BLaER1 (cell line): Measurements from ENCODE around the gene IQGAP2.
"Not testable (repeated sequence)": the region's sequence is repeated elsewhere in the genome, so short reads cannot be mapped to it uniquely, and the experiment has no call there.

ENCODE experiments used
- H3K27ac ChIP-seq: shearing (Covaris generic); formaldehyde crosslinking; 2 replicates; pipeline ENCODE4 v1.8.1; 2022
- H3K27me3 ChIP-seq: shearing (Covaris generic); formaldehyde crosslinking; 2 replicates; pipeline ENCODE4 v1.8.1; 2022
- H3K36me3 ChIP-seq: shearing (Covaris generic); formaldehyde crosslinking; 2 replicates; pipeline ENCODE4 v1.8.1; 2022
- H3K4me1 ChIP-seq: shearing (Covaris generic); formaldehyde crosslinking; 2 replicates; pipeline ENCODE4 v1.8.1; 2022
- H3K4me2 ChIP-seq: shearing (Covaris generic); formaldehyde crosslinking; 2 replicates; pipeline ENCODE4 v1.8.1; 2022
- H3K4me3 ChIP-seq: shearing (Covaris generic); formaldehyde crosslinking; 2 replicates; pipeline ENCODE4 v1.8.1; 2022
- H3K9ac ChIP-seq: shearing (Covaris generic); formaldehyde crosslinking; 2 replicates; pipeline ENCODE4 v1.8.1; 2022
- H3K9me3 ChIP-seq: shearing (Covaris generic); formaldehyde crosslinking; 2 replicates; pipeline ENCODE4 v1.8.1; 2022
- H4K20me1 ChIP-seq: shearing (Covaris generic); formaldehyde crosslinking; 2 replicates; pipeline ENCODE4 v1.8.1; 2022
- Cebpa-rat ChIP-seq: shearing (Covaris generic); IDR thresholded peaks from 2 replicates; pipeline ENCODE4 v1.8.1; 2022

The IQGAP2 gene

DNA sequence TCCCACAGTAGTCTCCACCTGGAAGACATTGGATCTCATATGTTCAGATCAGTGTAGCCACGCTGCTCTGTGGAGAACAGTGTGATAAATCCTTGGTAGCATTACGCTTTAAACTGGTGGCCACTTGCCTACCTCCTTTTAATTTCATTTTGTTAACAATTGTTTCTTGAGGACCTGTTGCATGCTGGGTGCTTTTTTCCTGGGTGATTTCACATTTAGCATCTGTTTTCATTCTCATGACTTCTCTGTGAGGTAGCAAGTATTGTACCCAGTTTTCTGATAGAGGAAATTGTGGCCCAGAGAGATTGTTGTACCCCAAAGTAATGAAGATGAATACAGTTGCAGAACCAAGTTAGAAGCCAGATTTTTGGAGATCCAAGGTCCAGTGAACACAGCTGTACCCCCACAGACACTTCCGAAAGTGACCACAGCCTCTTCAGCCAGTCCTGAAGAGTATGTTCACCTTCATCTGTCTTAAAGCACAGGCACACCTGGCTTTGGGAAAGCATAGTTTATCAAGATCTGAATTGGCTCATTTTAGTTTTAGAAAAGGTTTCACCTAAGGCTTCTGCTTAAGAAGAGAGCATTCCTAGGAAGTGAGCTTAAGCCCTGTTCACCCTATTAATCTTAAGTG, 144.9 kb downstream of the IQGAP2 start:
- H3K27ac ChIP-seq, result peak overlapping the region; percentile 8
- no peak for TF ChIP-seq Cebpa-rat
- H3K4me1 ChIP-seq, result peaks cover 50% of the 10 kb centered on the region
- peak overlapping the region; percentile 58; the same call in 1 of the 2 replicates for H3K9ac ChIP-seq
- no peaks in the 10 kb centered on the region for H3K27me3 ChIP-seq
- H4K20me1 ChIP-seq, result peaks cover 10% of the 10 kb centered on the region; the same call in 1 of the 2 replicates
- peak overlapping the region; percentile 34; the same call in 1 of the 2 replicates for H3K4me3 ChIP-seq
- H3K4me2 ChIP-seq, result peak overlapping the region; percentile 77
- peaks cover 5% of the 10 kb centered on the region; the same call in 1 of the 2 replicates for H3K36me3 ChIP-seq
- peaks cover 27% of the 10 kb centered on the region for H3K9me3 ChIP-seq

DNA sequence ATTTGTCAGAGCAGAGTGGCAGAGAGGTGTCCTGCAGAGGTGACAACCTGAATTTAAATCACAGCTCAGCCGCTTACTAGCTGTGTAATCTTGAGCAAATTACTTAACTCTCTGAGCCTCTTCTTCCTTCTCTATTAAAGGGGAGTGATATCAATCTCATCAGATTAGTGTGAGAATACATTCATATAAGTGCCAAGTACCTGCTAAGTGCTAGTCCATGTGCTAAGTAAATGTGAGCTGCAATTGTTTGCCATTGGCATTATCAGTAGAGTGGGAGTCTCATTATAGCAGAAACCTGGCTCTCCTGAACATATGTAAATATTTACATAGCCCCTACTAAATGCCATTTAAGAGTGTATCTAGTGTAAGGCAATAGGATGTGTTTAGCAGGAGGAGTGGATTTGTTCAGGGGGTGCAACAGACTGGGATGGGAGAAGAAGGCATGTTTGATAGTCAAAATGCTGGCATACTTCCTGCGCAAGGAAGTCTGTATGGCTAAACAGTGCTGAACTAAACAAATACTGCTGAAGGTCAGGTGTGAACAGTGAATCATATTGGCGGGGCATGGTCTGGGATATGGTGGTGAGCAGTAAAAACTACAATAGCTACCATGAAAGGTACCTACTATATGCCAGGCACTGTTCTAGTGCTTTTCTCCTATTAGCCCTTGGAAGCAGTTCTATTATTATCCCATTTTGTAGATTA, 145.6 kb downstream of the IQGAP2 start:
- H3K9ac ChIP-seq, result no peak overlapping the region
- H3K4me3 ChIP-seq, result no peak overlapping the region
- TF ChIP-seq Cebpa-rat, result no peak
- no peaks in the 10 kb centered on the region for H3K27me3 ChIP-seq
- peak overlapping the region; percentile 77 for H3K4me2 ChIP-seq
- peaks cover 5% of the 10 kb centered on the region; the same call in 1 of the 2 replicates for H3K36me3 ChIP-seq
- H4K20me1 ChIP-seq, result peaks cover 10% of the 10 kb centered on the region; the same call in 1 of the 2 replicates
- peaks cover 43% of the 10 kb centered on the region for H3K4me1 ChIP-seq
- H3K27ac ChIP-seq, result peak overlapping the region; percentile 8; the same call in 1 of the 2 replicates
- H3K9me3 ChIP-seq, result peaks cover 27% of the 10 kb centered on the region

DNA sequence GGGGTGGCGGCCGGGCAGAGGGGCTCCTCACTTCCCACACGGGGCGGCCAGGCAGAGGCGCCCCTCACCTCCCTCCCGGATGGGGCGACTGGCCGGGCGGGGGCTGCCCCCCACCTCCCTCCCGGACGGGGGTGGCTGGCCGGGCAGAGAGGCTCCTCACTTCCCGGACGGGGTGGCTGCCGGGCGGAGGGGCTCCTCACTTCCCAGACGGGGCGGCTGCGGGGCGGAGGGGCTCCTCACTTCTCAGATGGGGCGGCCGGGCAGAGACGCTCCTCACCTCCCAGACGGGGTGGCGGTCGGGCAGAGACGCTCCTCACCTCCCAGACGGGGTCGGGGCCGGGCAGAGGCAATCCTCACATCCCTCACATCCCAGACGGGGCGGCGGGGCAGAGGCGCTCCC, 147.8 kb downstream of the IQGAP2 start:
- H3K4me3 ChIP-seq, H3K36me3 ChIP-seq, H3K27ac ChIP-seq, H3K9ac ChIP-seq, H3K4me2 ChIP-seq, H3K27me3 ChIP-seq: not testable (repeated sequence)
- H3K9me3 ChIP-seq, result peaks cover 27% of the 10 kb centered on the region
- peaks cover 14% of the 10 kb centered on the region for H4K20me1 ChIP-seq
- peaks cover 39% of the 10 kb centered on the region for H3K4me1 ChIP-seq

DNA sequence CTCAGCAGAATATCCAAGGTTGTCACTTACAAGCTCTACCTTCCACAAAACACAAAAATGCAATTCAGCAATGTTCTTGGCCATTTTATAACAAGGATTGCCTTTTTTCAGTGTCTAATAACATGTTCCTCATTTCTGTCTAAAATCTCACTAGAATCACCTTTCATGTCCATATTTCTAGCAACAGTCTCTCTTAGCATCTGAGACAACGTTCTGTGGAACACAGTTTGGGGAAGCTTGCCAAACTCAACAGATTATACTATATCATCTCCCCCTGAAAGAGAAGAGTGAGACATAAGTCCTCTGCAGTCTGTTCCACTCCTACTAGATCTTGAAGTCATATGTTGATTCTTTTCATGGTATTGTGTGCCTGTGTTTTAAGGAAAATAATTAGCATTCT, 149.5 kb downstream of the IQGAP2 start:
- no peak overlapping the region for H3K27ac ChIP-seq
- no peak overlapping the region for H3K4me3 ChIP-seq
- H3K9me3 ChIP-seq, result peaks cover 27% of the 10 kb centered on the region
- no peak overlapping the region for H3K9ac ChIP-seq
- no peak for TF ChIP-seq Cebpa-rat
- peaks cover 15% of the 10 kb centered on the region for H3K36me3 ChIP-seq
- peaks cover 22% of the 10 kb centered on the region for H3K4me1 ChIP-seq
- peaks cover 19% of the 10 kb centered on the region; the same call in 1 of the 2 replicates for H4K20me1 ChIP-seq
- H3K4me2 ChIP-seq, result no peak overlapping the region
- H3K27me3 ChIP-seq, result no peaks in the 10 kb centered on the region

DNA sequence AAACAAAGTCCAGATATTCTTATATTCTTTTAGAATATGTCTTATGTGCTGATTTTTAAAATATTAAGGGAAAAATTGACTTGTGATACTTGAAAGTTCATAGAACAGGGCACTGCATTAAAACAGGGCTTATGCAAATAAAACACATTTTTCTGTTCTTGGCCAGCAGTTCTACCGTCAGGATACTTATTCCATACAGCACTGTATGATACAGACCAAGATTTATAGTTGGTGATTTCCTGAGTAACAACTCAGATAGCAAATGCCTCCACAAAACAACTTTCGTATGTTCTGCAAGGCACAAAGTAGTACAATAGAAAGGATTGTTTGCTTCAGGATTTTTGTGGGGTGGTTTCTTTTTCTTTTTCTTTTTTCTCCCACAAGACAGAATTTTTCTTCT, 150.2 kb downstream of the IQGAP2 start:
- TF ChIP-seq Cebpa-rat, result no peak
- Histone ChIP-seq H3K27me3 (no peaks in the 10 kb centered on the region), H3K4me1 (peaks cover 15% of the 10 kb centered on the region), H4K20me1 (peaks cover 11% of the 10 kb centered on the region; the same call in 1 of the 2 replicates), H3K27ac (no peak overlapping the region), H3K9ac (no peak overlapping the region), H3K9me3 (peaks cover 27% of the 10 kb centered on the region), H3K4me2 (no peak overlapping the region), H3K4me3 (no peak overlapping the region), H3K36me3 (peaks cover 18% of the 10 kb centered on the region)

DNA sequence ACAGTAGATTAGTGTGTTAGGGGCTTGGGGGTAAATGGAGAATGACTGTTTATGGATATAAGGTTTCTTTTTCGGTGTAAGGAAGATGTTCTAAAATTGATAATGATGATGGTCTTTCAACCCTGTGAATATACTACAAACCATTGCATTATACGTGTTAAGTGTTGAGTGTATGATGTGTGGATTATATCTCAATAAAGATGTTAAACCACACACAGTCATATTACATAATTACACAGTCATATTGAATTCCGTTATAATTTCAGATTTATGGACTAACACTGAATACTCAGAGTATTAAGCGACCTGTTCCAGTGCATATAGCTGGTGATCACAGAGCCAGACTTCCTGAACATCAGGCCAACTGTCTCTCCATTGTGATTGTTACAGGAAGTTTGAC, 152.0 kb downstream of the IQGAP2 start:
- H3K36me3 ChIP-seq, result peaks cover 32% of the 10 kb centered on the region
- peaks cover 9% of the 10 kb centered on the region; the same call in 1 of the 2 replicates for H4K20me1 ChIP-seq
- H3K27me3 ChIP-seq, result no peaks in the 10 kb centered on the region
- no peak overlapping the region for H3K4me3 ChIP-seq
- H3K9ac ChIP-seq, result no peak overlapping the region
- no peak overlapping the region for H3K4me2 ChIP-seq
- TF ChIP-seq Cebpa-rat, result no peak
- peaks cover 7% of the 10 kb centered on the region for H3K4me1 ChIP-seq
- no peak overlapping the region for H3K27ac ChIP-seq
- H3K9me3 ChIP-seq, result peaks cover 17% of the 10 kb centered on the region

DNA sequence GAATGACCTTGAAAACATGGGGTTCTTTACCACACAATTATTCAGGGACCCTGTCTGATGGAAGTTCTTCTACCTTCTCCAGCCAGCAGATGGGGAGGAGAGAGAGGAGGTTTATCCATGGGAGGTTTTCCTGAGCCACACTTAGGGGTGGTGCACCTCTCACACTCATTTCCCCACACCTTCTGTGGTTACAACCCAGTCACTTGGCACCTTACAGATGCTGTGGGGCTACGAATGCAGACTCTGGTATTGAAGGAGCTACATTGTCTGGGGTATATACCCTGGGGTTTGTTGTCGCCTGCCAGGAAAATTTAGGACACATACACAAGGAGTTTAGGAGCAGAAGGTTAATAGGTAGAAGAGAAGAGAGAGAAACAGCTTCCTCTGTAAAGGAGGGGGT, 152.6 kb downstream of the IQGAP2 start:
- H3K9me3 ChIP-seq, result peaks cover 14% of the 10 kb centered on the region
- H3K4me1 ChIP-seq, result peaks cover 7% of the 10 kb centered on the region
- H3K9ac ChIP-seq, result no peak overlapping the region
- H3K27ac ChIP-seq, result no peak overlapping the region
- no peak overlapping the region for H3K4me3 ChIP-seq
- peaks cover 9% of the 10 kb centered on the region; the same call in 1 of the 2 replicates for H4K20me1 ChIP-seq
- peaks cover 32% of the 10 kb centered on the region for H3K36me3 ChIP-seq
- no peak overlapping the region for H3K4me2 ChIP-seq
- no peaks in the 10 kb centered on the region for H3K27me3 ChIP-seq
- TF ChIP-seq Cebpa-rat, result no peak

DNA sequence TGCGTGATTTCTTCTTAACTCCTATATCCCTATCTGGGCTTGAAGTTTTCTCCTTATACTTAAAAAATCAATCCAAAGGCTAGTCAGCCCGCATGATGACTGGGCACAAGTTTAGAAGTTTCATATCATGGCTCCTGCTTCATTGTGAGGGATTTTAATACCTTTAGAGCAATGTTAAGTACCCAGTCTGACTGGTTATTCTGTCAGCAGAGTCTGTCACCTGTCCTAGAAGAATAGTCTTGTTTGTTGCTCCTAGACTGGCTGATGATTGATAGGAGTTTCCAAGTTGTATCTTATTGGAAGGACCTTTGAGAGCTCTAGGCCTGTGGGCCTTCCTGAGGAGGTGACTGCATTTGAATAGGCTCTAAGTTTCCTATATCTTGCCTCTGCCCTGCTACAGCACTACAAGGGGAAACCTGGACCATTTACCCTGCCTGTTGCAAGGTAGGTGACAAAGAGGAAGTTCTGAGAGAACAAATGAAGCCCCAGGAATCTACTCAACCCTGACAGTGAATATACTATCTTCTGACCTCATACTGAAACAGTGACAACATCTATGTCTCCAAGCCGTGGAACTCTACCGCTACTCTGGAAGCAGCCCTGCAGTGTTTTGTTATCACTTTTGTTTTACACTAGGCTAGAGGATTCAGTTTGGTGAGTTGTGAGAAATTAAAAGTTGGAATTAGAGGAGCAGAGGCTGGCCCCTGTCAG, 153.6 kb downstream of the IQGAP2 start:
- TF ChIP-seq Cebpa-rat, result no peak
- Histone ChIP-seq H3K4me3 (no peak overlapping the region), H3K9me3 (peaks cover 9% of the 10 kb centered on the region), H4K20me1 (peaks cover 9% of the 10 kb centered on the region; the same call in 1 of the 2 replicates), H3K9ac (no peak overlapping the region), H3K4me2 (no peak overlapping the region), H3K27me3 (no peaks in the 10 kb centered on the region), H3K36me3 (peaks cover 37% of the 10 kb centered on the region), H3K4me1 (peaks cover 7% of the 10 kb centered on the region), H3K27ac (no peak overlapping the region)

DNA sequence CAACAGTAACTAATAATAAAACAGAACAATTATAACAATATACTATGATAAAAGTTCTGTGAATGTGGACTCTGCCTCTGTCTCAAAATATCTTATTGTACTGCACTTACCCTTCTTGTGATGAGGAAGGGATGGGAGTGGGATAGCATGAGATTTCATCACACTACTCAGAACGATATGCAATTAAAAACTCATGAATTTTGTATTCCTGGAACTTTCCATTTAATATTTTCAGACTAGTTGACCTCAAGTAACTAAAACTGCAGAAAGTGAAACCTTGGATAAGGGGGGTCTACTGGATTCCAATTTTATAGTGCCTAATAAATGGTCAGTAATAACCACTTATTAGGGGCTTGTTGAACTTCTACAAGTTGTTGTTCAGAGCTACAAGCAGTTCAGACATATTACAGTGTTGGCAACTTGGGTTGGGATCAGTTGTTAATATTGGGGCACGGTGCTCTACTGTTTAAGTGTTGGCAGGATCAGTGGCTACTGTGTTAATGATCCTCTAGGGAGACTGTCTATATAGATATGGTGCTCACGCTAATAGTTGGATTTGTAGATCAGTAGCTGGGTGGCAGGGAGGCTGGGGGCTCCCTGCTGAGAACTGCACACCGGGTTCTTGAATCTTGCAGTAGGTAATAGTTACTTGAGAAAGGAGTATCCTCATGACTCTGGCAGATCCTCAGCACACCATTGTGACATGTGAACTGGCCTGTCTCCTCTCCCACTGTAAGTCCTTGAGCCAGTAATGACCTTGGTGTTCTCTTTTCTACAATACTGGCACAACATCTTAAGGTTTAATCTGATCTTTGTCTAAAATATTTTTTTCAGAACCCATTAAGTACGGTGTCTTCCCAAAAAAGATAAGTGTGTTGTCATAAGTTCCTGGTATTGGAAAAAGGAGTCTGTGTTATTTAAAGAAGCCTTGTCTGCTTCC, 158.1 kb downstream of the IQGAP2 start:
- no peak overlapping the region for H3K4me2 ChIP-seq
- H3K4me3 ChIP-seq, result no peak overlapping the region
- no peaks in the 10 kb centered on the region for H3K27me3 ChIP-seq
- H3K9ac ChIP-seq, result no peak overlapping the region
- H3K36me3 ChIP-seq, result peaks cover 67% of the 10 kb centered on the region
- TF ChIP-seq Cebpa-rat, result no peak
- peaks cover 2% of the 10 kb centered on the region; the same call in 1 of the 2 replicates for H4K20me1 ChIP-seq
- no peaks in the 10 kb centered on the region for H3K9me3 ChIP-seq
- no peaks in the 10 kb centered on the region for H3K4me1 ChIP-seq
- no peak overlapping the region for H3K27ac ChIP-seq
